Loucy (cell line): Measurements from ENCODE around the gene EP400.

Experiments used
- CTCF ChIP-seq: fragments of 200-600 bp; sonication (generic); conservative IDR thresholded peaks from 2 replicates; pipeline ENCODE4 v1.5.1; 2014; ENCODE audit warnings: mild to moderate bottlenecking, antibody characterized with exemption, low read length
- EZH2phosphoT487 ChIP-seq: fragments of 200-600 bp; IDR thresholded peaks from 2 replicates; pipeline ENCODE4 v1.6.1; 2018; ENCODE audit warnings: antibody characterized with exemption, mild to moderate bottlenecking, moderate library complexity, borderline replicate concordance

- TF ChIP-seq CTCF (no peak), EZH2phosphoT487 (no peak)
Measured at GRCh38 chr12:132009336-132009859, 59.7 kb downstream of the EP400 start.
